Right lobe of liver (tissue), 4 donors: ENCODE results near the gene PRDM16.

ENCODE experiments used
- POLR2A ChIP-seq: fragments of 450-650 bp; IDR thresholded peaks from one replicate; pipeline ENCODE4 v1.6.1; 2017; ENCODE audit warnings: antibody characterized with exemption, mild to moderate bottlenecking
- TF ChIP-seq, protein P1 (sequence below), 4 donors: fragments of 200-600 bp in 3 of 4; fragments of 450-650 bp in 1 of 4; IDR thresholded peaks; one replicate each; pipeline versions ENCODE4 v1.5.1 to v1.8.0; 2016 to 2022; ENCODE audit warnings: antibody characterized with exemption in 4 of 4, mild to moderate bottlenecking in 2 of 4
- donor health status: DM: no; HTN: no; CAD: no.
- donor health status: DM: no; HTN: no; CAD: no.
- donor health status: DM: no; HTN: yes; CAD: no.

DNA sequence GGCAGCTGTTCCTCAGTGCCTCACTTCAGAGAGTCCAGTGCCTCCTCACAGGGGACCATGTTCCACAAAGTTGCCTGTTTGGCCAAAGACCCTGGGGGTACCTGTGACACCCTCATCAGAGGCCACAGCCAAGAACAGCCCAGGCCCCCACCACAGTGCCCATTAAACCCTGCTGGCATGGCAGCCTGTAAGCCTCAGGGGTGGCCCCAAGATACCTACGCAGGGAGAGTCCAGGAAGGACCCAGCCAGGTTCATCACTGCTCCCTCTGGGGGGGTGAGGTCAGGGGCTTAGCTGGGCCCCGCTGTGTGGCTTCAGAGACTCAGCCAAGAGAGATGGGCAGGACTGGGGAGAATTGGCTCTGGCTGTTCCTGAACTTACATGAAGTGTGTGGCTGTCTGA lies 19.1 kb upstream of the PRDM16 start:
- TF ChIP-seq, protein P1, sequence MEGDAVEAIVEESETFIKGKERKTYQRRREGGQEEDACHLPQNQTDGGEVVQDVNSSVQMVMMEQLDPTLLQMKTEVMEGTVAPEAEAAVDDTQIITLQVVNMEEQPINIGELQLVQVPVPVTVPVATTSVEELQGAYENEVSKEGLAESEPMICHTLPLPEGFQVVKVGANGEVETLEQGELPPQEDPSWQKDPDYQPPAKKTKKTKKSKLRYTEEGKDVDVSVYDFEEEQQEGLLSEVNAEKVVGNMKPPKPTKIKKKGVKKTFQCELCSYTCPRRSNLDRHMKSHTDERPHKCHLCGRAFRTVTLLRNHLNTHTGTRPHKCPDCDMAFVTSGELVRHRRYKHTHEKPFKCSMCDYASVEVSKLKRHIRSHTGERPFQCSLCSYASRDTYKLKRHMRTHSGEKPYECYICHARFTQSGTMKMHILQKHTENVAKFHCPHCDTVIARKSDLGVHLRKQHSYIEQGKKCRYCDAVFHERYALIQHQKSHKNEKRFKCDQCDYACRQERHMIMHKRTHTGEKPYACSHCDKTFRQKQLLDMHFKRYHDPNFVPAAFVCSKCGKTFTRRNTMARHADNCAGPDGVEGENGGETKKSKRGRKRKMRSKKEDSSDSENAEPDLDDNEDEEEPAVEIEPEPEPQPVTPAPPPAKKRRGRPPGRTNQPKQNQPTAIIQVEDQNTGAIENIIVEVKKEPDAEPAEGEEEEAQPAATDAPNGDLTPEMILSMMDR (IDR thresholded peaks at IDR 0.05), result no peak
- no peak for TF ChIP-seq POLR2A
